DND-41 (cell line): Measurements from ENCODE around the gene RNASET2.

Experiments
- CTCF ChIP-seq: IDR thresholded peaks from 2 replicates; pipeline ENCODE4 v1.5.1; 2012; ENCODE audit warnings: borderline replicate concordance, low read length, moderate library complexity, mild to moderate bottlenecking; ENCODE audit not compliant: poor library complexity, severe bottlenecking; ENCODE audit errors: extremely low read depth
- EZH2 ChIP-seq: IDR thresholded peaks from 3 replicates; pipeline ENCODE4 v1.6.1; 2012; ENCODE audit warnings: borderline replicate concordance, low read depth, mild to moderate bottlenecking, moderate library complexity, low read length, inconsistent platforms; ENCODE audit not compliant: severe bottlenecking

GRCh38 chr6:166998256-166999144 is 42.1 kb upstream of the RNASET2 start:
- TF ChIP-seq EZH2 (no peak), CTCF (peak; percentile 26)
